Muscle of back (tissue), 13 donors: ENCODE results near the gene NME1. TPM values are rescaled to one million over a fixed set of nuclear protein-coding genes. Genes with fewer than 3 reads are reported as not detected.
A peak's percentile ranks its signal among the peaks of the same experiment; 100 is the strongest.
"Not testable (repeated sequence)": the region's sequence is repeated elsewhere in the genome, so short reads cannot be mapped to it uniquely, and the experiment has no call there.

Experiments
- DNase-seq, 3 donors: peaks; one replicate each; pipeline versions ENCODE4 v3.0.0 to v3.0.0-alpha.2; 2013
- long read RNA-seq, 9 donors: transcript quantifications; one replicate each; lab custom pipeline, GENCODE V29; 2026
- polyA plus RNA-seq, 10 donors: library from polyadenylated mRNA; unstranded; fragments of 120-200 nt; gene quantifications; one replicate each; pipeline ENCODE4 v1.2.1, GENCODE V29; 2013; ENCODE audit not compliant: insufficient read length in 10 of 10

Gene NME1
- polyA plus RNA-seq: 10 to 100 TPM; 48.6 to 70.0 (median 59.0) TPM
- long read RNA-seq, donor 1, transcript NME1-203 (5 exons, 940 nt): major isoform, 40 of 51 reads
- long read RNA-seq, donor 1, partial matches to known transcripts: 11 of 51 reads
- long read RNA-seq, donor 1, other reads (novel, unspliced or antisense): 0 of 51 reads
- long read RNA-seq, donor 2, transcript NME1-203 (5 exons, 940 nt): major isoform, 49 of 60 reads
- long read RNA-seq, donor 2, partial matches to known transcripts: 9 of 60 reads
- long read RNA-seq, donor 2, other reads (novel, unspliced or antisense): 0 of 60 reads
- long read RNA-seq, donor 3, partial matches to known transcripts: 0 of 1 reads
- long read RNA-seq, donor 3, other reads (novel, unspliced or antisense): 0 of 1 reads
- long read RNA-seq, donor 4, transcript NME1-203 (5 exons, 940 nt): major isoform, 36 of 48 reads
- long read RNA-seq, donor 4, partial matches to known transcripts: 9 of 48 reads
- long read RNA-seq, donor 4, other reads (novel, unspliced or antisense): 0 of 48 reads
- long read RNA-seq, donor 5, transcript NME1-203 (5 exons, 940 nt): major isoform, 84 of 93 reads
- long read RNA-seq, donor 5, partial matches to known transcripts: 7 of 93 reads
- long read RNA-seq, donor 5, other reads (novel, unspliced or antisense): 0 of 93 reads
- long read RNA-seq, donor 6, transcript NME1-203 (5 exons, 940 nt): major isoform, 67 of 92 reads
- long read RNA-seq, donor 6, partial matches to known transcripts: 18 of 92 reads
- long read RNA-seq, donor 6, other reads (novel, unspliced or antisense): 5 of 92 reads
- long read RNA-seq, donor 7, transcript NME1-203 (5 exons, 940 nt): major isoform, 50 of 55 reads
- long read RNA-seq, donor 7, partial matches to known transcripts: 5 of 55 reads
- long read RNA-seq, donor 7, other reads (novel, unspliced or antisense): 0 of 55 reads
- long read RNA-seq, donor 8, transcript NME1-203 (5 exons, 940 nt): major isoform, 46 of 62 reads
- long read RNA-seq, donor 8, partial matches to known transcripts: 15 of 62 reads
- long read RNA-seq, donor 8, other reads (novel, unspliced or antisense): 0 of 62 reads
- long read RNA-seq, donor 9, transcript NME1-203 (5 exons, 940 nt): major isoform, 5 of 6 reads
- long read RNA-seq, donor 9, partial matches to known transcripts: 0 of 6 reads
- long read RNA-seq, donor 9, other reads (novel, unspliced or antisense): 0 of 6 reads

DNA sequence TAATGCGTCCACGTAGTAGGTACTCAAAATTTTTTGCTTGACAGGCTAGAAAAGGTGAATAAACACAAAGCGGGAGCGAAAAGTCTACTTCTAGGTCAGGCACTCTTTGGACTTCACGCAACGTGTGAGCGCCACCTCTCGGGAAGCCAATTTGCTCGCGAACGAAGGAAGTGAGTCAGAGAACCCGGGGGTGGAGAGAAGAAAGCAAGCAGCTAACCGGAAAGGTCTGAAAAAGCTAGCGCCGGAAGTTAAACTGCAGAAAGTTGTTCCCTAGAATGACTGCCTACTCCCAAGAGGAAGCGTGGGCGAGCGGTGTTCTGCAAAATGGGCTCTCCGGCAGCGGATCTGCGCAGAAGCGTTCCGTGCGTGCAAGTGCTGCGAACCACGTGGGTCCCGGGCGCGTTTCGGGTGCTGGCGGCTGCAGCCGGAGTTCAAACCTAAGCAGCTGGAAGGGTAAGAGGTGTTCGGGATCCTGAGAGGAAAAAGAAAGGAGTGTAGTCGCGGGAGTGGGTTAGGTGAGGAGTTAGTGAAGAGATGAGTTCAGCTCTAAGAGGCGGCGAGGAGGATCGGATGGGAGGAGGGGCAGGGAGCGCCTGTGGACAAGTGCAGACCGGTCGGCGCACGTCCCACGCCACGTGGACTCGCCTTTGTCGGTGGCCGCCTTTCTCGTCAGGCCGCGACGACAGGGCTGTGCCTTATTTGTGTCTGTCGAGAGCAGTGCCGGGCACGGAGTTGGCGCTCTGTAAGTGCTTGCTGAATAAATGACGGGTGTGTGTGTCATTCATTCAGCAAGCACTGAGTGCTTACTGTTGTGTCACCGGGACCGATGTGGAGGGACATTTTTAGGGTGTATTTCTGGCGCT, at the start of gene NME1:
NME1 (plus strand) TSS at position 350 of the 863 bp plus-strand sequence. CDS start 2,096 bp downstream, outside the sequence.
- peak; percentile 98 to 99 (median 99) for DNase-seq

GRCh38 chr17:51107778-51108177, 45.6 kb upstream of the NME1 start:
- no peak for DNase-seq

- peak in 1 of 3 donors; percentile 26 for DNase-seq
Measured at GRCh38 chr17:51112303-51113222, 40.8 kb upstream of the NME1 start.

GRCh38 chr17:51115179-51115578, 38.2 kb upstream of the NME1 start:
- no peak for DNase-seq

DNA sequence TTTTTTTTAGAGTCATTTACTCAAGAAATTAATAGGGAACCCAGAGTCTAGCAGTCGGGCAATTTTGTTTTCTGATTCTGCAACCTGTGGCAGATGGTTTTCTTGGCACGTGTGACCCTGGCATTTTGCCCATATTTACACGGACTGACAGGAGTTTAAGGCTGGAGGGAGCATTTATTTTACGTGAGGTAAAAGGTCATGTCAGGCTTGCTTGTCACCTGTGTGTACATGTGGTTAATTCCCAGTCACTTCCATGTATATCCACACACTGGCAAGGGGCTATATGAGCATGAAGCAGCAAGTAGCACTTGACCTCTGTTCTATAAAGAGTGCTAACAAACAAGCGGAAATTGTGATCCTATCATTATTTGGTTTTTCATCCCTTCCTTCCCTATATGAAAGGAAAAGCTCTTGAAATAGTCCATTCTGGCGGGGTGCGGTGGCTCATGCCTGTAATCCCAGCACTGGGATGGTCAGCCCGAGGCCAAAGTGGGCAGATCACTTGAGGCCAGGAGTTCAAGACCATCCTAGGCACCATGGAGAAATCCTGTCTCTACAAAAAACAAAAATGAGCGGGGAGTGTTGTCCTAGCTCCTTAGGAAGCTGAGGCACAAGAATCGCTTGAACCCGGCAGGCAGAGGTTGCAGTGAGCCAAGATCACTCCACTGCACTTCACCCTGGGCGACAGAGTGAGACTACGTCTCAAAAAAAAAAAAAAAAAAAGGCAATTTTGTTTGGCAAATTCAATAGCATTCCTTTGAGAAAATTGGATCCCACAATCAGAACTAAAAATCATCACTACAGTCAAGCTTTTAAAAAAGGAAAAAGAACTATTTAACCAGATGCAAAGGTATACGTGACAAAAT, 34.8 kb upstream of the NME1 start:
- DNase-seq: peak in 1 of 3 donors; percentile 23

DNA sequence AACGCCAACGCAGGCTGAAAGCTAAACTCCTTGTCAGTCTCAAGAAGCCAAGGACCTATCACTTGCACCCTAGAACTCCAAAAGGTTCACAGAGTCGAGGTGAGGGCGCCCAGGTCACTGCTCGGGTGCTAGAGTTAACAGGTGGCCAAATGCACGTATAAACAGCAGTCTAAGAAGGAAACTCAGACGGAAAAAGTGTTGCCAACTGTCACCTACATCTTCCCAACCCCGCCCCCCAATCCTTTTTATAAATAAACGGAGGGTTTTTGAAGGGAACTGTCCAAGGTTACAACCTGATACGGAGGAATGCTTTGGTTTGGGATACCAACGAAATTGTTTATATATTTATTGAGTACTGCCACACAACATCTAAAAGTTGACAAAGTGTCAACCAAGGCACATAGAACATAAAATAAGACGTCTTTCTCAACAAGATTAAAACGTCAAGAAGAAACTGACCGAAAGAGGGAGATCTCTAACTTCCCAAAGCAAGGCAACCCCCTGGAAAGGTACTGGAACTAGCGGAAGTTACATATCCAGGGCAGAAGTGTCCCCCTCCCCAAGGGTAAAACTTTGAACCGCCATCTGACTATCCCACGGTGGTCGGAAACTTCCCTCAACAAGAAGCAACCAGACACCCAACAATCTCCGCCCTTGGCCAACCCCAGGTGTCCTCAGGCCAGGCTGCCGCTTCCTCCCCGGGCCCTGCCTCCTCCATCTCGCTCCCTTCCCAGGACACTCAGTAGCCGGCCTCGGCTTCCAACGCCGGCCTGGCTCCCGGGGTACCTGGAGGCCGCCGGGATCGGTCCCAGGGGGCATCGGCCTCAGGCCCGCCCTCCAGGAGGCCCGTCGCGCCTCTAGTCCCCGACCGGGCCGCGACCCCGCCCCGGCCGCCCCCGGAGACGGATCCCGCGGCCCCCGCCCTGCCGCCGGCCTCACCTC, 33.7 kb upstream of the NME1 start:
- DNase-seq: peak; percentile 39 to 87 (median 69)

DNA sequence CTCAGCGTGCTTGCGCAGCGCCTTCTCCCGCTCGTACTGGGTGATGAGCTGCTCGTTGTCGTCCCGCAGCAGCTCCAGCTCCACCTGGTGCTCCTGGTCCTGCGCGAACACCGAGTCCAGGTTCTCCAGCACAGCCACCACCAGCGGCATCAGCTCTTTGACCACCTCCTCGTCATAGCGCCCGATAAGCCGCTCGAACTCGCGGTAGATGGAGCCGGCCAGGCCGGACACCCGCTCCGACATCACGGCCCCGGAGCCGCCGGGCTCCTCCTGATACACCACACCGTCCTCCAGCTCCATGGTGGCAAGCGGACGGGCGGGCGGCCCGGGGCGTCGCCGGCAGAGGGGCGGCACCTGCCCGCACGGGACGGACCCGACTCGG, 33.0 kb upstream of the NME1 start:
- DNase-seq: peak; percentile 15 to 86 (median 58)

GRCh38 chr17:51120739-51121619, 32.4 kb upstream of the NME1 start, which contains the start of gene SPAG9:
TSS of gene SPAG9 (minus strand) at chr17:51120868. CDS start at chr17:51120656, 212 bp downstream.
- peak; percentile 97 to 98 (median 97) for DNase-seq

DNA sequence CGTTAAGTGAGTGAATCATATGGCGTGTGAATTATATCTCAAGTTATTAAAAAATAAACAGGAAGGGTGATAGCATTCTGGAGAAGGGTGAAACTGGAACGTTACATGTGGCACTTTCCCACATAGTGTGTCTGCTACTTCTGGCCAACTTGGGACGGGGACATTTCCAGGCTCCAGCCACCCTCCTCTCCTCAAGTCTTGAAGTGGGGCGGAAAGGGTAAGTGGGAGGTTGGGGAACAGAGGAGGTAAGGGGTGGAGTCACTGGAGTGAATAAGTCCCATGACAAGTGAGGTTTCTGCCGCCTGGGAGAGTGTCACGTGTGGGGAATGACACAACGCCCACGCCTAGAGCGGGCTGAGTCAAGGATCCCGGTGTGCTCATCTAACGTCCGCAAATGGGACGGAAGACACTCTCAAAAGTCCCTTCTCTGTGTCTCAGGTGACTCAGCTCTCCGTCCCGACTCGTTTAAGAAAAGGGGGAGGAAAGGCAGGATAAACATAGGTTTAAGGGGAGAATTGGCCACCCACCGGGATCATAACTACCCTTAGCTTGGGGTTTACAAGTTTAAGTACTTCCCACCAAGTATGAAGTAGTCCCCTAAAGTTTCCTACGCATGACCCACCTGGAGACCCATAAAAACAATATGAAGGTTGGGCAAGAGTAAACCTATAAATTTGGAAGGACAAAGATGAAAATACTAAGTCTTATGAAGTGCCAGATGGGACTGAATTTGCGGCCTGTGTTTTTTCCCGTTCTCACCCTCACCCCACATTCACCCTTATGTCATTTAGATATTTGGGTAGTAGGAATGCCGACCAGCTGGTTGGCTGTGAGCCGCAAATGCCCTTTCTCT, 31.5 kb upstream of the NME1 start:
- peak; percentile 67 to 87 (median 82) for DNase-seq

DNA sequence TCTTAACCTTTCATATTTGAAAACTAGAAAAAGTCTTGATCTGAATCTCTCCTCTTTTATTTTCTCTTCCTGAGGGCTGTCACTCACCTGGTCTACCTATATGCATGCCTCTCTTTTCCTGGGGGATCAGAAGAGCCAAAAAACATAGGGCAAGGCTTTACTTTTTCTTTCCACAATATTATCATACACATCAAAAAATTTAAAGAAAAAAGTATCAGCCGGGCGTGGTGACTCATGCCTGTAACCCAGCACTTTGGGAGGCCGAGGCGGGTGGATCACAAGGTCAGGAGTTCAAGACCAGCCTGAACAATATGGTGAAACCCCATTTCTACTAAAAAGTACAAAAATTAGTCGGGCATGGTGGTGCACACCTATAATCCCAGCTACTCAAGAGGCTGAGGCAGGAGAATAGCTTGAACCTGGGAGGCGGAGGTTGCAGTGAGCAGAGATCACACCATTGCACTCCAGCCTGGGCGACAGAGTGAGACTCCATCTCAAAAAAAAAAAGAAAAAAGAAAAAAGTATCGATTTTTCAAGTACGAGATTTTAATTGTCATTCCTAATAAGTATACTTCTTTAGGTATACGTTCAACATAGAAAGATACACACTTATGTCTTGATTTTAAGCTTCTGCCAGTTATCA, 30.8 kb upstream of the NME1 start:
- not testable (repeated sequence) for DNase-seq

DNA sequence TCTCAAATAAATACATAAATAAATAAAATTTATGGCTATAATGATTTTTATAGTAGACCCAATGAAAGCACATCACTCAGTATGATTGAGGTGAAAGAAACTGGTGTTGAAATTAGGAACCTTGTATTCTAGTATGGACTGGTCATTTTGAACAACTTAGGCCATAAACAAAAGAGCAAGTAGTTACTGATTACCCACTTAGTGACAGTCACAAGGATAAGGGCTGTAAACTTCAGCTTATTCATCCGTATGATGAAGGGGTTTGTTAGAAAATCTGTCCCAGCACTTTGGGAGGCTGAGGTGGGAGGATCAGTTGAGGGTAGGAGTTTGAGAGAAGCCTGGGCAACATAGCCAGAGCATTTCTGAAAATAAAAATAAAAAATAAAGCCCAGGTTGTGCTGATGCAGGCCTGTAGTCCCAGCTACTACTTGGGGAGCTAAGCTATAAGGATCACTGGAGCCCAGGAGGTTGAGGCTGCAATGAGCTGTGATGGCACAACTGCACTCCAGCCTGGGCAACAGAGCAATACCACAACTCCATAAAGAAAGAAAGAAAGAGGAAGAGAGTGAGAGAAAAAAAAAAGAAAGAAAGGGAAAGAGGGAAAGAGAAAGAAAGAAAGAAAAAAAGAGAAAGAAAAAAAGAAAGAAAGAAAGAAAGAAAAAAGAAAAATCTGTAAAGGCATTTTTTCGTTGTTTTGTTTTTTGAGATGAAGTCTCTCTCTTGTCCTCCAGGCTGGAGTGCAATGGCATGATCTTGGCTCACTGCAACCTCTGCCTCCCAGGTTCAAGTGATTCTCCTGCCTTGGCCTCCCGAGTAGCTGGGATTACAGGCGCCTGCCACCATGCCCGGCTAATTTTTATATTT, 28.5 kb upstream of the NME1 start:
- no peak for DNase-seq

GRCh38 chr17:51128076-51128475, 25.3 kb upstream of the NME1 start:
- DNase-seq: peak in 1 of 3 donors; percentile 24

DNA sequence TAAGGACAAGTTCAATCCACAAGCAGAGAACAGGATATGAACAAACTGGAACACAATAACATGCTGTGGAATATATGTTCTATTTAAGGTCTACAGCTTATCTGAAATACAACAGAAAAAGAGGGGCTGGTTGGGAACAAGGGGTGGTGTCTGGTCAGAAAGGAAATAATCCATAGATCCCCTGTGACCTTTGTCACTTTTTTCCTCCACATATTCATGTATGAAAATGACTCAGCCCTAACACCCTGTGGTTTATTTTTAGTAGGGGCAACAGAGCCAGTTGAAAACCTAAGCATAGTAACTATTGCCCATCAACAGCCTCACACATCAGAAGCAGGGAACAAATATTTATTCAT, 20.4 kb upstream of the NME1 start:
- no peak for DNase-seq

DNA sequence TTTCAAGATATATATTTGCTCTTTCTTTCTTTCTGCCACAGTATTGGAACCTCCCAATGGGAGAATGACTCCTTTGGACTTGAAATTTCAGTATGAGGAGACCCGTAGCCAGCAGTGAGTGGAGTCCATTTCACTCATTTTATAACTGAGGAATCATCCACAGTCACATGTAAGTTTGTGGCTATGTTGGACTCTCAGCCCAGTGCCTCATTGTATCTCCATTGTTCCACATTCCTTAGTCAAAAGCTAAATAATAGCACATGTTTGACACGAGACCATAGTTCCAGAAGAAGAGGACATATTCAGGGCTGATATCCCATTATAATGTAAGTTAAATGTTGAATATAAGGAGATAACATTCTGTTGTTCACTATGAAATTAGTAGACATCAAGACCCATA, 20.0 kb upstream of the NME1 start:
- DNase-seq: no peak
